T-helper 1 cell treated with Interleukin-12 subunit alpha and Interleukin-12 subunit beta and Interleukin-4 antibody, amounts not matched to agents 30 μg/mL and 1 μg/mL, for 36 hours (primary cell): ENCODE results near the gene MAGI2.

ENCODE experiments used
- H3K27ac Mint-ChIP-seq: one replicate; pipeline ENCODE4 v1.8.0; 2021; ENCODE audit warnings: mild to moderate bottlenecking, mixed read lengths
- H3K27me3 Mint-ChIP-seq: one replicate; pipeline ENCODE4 v1.8.0; 2021; ENCODE audit warnings: low read depth, mixed read lengths
- H3K36me3 Mint-ChIP-seq: one replicate; pipeline ENCODE4 v1.8.0; 2021; ENCODE audit warnings: low read depth, mixed read lengths
- H3K4me1 Mint-ChIP-seq: one replicate; pipeline ENCODE4 v1.8.0; 2021; ENCODE audit warnings: low read depth, mixed read lengths
- H3K4me3 Mint-ChIP-seq: one replicate; pipeline ENCODE4 v1.8.0; 2021; ENCODE audit warnings: mild to moderate bottlenecking, moderate library complexity, mixed read lengths
- H3K9me3 Mint-ChIP-seq: one replicate; pipeline ENCODE4 v1.8.0; 2021; ENCODE audit warnings: mixed read lengths

The MAGI2 gene

DNA sequence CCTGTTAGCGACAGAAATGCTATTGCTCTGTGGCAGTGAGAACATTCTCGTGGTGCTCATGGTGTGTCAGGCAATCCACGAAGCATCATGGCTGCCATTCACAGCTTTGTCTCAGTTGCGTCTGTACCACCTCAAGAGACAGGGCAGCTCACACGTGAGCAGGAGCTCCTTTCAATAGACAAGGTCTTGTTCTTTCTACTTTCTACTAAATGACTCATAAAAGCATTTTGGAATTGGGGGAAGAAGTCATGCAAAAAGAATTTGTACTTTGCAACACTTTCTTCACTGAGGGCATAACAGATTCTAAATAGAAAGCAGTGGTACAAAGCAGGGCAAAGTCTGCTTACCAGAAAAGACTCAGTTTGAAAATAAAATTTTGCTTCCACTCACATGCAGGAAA is 1016.3 kb downstream of the MAGI2 start:
- Mint-ChIP-seq H3K27me3 (no peaks in the 10 kb centered on the region), H3K36me3 (no peaks in the 10 kb centered on the region), H3K27ac (no peak overlapping the region), H3K4me1 (no peaks in the 10 kb centered on the region), H3K4me3 (no peak overlapping the region), H3K9me3 (no peaks in the 10 kb centered on the region)

DNA sequence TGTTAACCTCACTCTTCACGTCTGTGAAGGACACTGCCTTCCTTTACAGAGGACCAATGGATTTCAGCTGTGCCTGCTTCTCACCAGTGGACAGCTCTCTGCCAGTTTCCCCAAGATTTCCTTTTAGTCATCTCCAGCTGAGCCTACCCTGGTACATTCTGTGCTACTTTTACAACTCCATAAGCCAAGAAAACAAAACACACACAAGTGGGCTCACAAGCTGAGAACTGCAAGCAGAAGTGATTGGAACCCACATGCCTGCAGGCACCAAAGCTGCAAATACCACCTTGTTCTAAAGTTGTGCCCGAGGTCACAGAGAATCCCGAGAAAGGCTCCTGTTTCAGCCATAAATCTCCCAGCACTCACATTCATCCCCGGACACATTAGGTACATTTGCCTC is 1018.1 kb downstream of the MAGI2 start:
- Mint-ChIP-seq H3K4me1 (no peaks in the 10 kb centered on the region), H3K27ac (no peak overlapping the region), H3K4me3 (no peak overlapping the region), H3K27me3 (no peaks in the 10 kb centered on the region), H3K9me3 (no peaks in the 10 kb centered on the region), H3K36me3 (no peaks in the 10 kb centered on the region)

GRCh38 chr7:78434281-78434680 is 1019.2 kb downstream of the MAGI2 start:
- Mint-ChIP-seq H3K9me3 (no peaks in the 10 kb centered on the region), H3K36me3 (no peaks in the 10 kb centered on the region), H3K4me3 (no peak overlapping the region), H3K27ac (no peak overlapping the region), H3K27me3 (no peaks in the 10 kb centered on the region), H3K4me1 (no peaks in the 10 kb centered on the region)

DNA sequence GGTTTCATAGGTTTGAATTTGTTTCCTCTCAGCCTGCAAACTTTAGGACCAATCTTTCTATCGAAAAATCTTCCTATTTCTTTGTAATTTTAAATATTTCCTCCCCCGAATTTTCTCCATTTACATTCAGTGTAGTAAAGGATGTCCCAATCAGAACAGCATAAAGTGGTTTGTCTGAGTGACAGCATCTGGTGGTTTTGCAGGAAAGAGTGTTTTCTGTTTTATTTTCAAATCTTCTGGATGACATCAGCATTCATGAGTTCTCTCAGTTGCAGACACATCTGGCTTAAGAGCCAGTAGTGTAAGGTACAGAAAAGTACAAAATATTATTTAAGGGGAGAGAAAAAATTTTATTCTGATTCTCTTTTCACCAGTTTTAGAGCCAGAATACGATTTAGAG is 1020.0 kb downstream of the MAGI2 start:
- Mint-ChIP-seq H3K9me3 (no peaks in the 10 kb centered on the region), H3K36me3 (no peaks in the 10 kb centered on the region), H3K4me1 (no peaks in the 10 kb centered on the region), H3K4me3 (no peak overlapping the region), H3K27me3 (no peaks in the 10 kb centered on the region), H3K27ac (no peak overlapping the region)

GRCh38 chr7:78429878-78430277 is 1023.6 kb downstream of the MAGI2 start:
- Mint-ChIP-seq H3K4me3 (no peak overlapping the region), H3K27ac (no peak overlapping the region), H3K4me1 (no peaks in the 10 kb centered on the region), H3K36me3 (no peaks in the 10 kb centered on the region), H3K9me3 (no peaks in the 10 kb centered on the region), H3K27me3 (no peaks in the 10 kb centered on the region)

GRCh38 chr7:78427209-78427608 is 1026.3 kb downstream of the MAGI2 start:
- H3K27me3 Mint-ChIP-seq = no peaks in the 10 kb centered on the region
- H3K4me1 Mint-ChIP-seq = no peaks in the 10 kb centered on the region
- H3K9me3 Mint-ChIP-seq = no peaks in the 10 kb centered on the region
- H3K27ac Mint-ChIP-seq = no peak overlapping the region
- no peak overlapping the region for H3K4me3 Mint-ChIP-seq
- no peaks in the 10 kb centered on the region for H3K36me3 Mint-ChIP-seq

DNA sequence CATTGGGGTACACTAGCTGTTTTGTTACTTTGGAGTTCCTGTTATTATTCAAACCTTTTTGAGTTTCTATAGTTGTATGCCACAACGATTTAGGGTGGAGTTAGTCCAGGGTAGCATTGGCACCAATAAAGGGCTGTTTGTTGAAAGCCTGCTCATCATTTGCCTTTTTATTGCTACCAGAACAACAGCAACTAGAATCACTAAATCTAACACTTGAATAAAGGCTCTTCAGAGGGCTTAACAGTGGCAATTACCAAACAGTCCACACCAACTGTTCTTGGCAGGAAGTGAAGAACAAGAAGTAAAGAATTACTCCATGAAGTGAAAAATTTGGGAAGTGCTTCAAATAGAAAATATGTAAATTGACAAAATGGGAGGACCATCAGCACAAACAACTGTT is 1033.5 kb downstream of the MAGI2 start:
- no peaks in the 10 kb centered on the region for H3K36me3 Mint-ChIP-seq
- H3K4me1 Mint-ChIP-seq = no peaks in the 10 kb centered on the region
- no peaks in the 10 kb centered on the region for H3K27me3 Mint-ChIP-seq
- H3K27ac Mint-ChIP-seq = no peak overlapping the region
- H3K4me3 Mint-ChIP-seq = no peak overlapping the region
- no peaks in the 10 kb centered on the region for H3K9me3 Mint-ChIP-seq

DNA sequence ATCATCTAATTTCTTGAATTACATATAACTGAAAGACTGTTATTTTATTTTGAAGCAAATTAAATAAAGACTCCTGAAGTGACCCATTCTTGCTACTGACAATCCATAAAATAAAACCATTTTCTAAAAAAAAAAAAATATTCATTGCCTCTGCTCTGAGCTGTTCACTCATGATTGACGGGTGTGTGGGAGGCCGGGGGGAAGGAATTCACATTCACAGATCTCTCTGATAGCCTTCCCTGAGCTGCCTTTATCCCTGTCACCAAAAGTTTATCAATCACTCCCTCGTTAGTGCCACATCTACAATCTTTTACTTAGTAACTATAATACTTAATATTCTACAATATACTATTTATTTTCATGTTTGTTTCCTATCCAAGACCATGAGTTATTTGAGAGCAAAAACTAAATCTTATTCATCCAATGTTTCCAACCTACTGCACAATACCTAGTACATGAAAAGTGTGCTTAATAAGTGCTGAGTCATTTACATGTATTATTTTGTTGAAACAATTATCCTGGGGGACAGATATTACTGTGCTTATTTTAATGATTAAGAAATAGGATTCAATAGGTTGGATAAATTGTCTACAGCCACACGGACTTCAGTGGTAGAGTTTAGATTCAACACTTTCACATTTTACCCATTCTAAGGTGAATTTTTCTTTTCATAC is 1036.2 kb downstream of the MAGI2 start:
- H3K4me1 Mint-ChIP-seq = no peaks in the 10 kb centered on the region
- no peak overlapping the region for H3K4me3 Mint-ChIP-seq
- no peak overlapping the region for H3K27ac Mint-ChIP-seq
- no peaks in the 10 kb centered on the region for H3K36me3 Mint-ChIP-seq
- H3K27me3 Mint-ChIP-seq = no peaks in the 10 kb centered on the region
- no peaks in the 10 kb centered on the region for H3K9me3 Mint-ChIP-seq

DNA sequence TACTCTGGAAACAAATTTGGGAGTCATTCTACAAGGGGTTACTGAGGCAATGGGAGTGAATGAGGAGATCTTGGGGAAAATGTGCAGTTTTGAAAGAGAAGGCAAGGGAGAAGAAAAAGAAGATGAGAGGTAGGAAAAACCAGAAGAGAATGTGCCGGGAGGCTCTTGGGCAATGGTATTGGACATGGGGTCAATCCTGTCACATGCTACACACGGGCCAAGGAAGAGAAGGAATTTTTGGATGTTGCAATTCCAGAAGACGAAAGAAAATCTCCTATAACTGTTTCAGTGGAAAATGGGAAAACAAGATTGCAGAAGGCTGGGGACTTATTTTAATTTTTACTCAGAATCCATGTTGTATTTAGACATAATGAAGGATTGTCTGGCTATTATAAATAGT is 1039.9 kb downstream of the MAGI2 start:
- H3K4me3 Mint-ChIP-seq = no peak overlapping the region

DNA sequence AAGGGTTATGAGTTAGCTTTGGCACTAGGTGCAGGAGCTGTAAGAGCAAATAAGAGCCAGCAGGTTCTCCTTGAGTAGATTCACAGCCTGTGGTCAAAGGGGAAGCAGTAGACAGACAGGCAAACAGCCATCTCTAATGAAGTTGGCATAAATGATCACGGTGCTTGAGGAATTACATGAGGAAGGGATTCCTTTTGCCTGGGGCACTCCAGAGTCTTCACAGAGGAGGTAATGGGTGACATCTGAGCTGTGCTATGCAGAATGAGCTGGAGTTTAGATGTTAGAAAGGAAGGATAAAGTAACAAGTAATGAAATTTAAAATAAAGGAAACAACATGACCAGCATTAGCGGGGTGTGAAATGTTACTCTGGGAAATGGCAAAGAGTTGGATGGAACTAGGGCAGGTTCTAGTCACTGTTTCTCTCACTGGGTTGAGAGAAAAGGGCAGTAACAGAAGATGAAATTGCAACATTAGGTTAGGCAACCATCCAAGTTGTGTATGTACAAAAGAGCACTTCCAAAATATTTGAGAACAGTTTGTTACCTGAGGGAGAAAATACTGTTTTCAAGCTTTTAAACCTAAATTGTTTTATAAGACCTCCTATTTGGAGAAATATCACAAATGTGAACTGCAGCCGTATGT is 1041.1 kb downstream of the MAGI2 start:
- no peaks in the 10 kb centered on the region for H3K9me3 Mint-ChIP-seq
- H3K4me3 Mint-ChIP-seq = no peak overlapping the region
- no peaks in the 10 kb centered on the region for H3K4me1 Mint-ChIP-seq
- no peaks in the 10 kb centered on the region for H3K27me3 Mint-ChIP-seq
- no peaks in the 10 kb centered on the region for H3K36me3 Mint-ChIP-seq
- H3K27ac Mint-ChIP-seq = no peak overlapping the region

More for the DNA sequence above, 1039.9 kb downstream of the MAGI2 start:
- H3K9me3 Mint-ChIP-seq = no peaks in the 10 kb centered on the region
- H3K36me3 Mint-ChIP-seq = no peaks in the 10 kb centered on the region
- no peaks in the 10 kb centered on the region for H3K4me1 Mint-ChIP-seq
- H3K27me3 Mint-ChIP-seq = no peaks in the 10 kb centered on the region
- H3K27ac Mint-ChIP-seq = no peak overlapping the region

DNA sequence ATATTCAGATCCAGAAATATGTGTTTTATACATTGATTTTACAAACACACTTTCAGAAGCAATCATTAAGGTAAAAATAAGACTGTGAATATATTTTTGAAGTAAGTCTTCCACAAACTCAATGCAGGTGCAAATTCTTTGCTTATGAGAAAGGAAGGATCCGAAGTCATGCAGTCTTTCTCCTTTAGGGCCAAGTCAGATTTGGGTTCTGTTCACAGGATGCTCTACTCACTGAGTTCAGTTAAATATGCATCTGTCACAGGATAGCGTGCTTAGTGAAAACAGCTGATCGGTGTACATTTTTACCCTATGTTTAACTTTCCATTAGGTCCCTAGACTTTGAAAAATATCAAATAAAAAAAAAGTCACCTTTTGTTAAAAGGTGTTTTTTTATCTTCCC is 1046.4 kb downstream of the MAGI2 start:
- Mint-ChIP-seq H3K4me1 (no peaks in the 10 kb centered on the region), H3K4me3 (no peak overlapping the region), H3K27me3 (no peaks in the 10 kb centered on the region), H3K9me3 (no peaks in the 10 kb centered on the region), H3K36me3 (no peaks in the 10 kb centered on the region), H3K27ac (no peak overlapping the region)

DNA sequence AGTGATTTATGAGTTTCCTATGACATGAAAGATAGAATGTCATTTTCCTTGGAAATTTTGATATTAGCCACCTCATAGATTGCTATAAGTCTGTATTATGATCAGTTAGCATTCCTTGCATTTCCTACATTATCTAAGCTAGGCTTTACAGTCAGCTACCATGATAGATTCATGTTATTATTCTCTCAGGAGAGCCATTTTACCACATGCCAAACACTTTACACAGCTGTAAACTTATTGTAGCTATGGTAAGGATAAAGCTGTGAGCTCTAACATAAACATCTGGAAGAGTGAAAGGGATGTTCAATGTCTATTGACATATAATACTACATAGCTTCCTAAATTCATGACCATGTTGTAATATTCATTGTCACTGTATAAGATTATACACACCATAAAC is 1046.9 kb downstream of the MAGI2 start:
- no peaks in the 10 kb centered on the region for H3K36me3 Mint-ChIP-seq
- no peak overlapping the region for H3K27ac Mint-ChIP-seq
- H3K4me3 Mint-ChIP-seq = no peak overlapping the region
- no peaks in the 10 kb centered on the region for H3K9me3 Mint-ChIP-seq
- H3K27me3 Mint-ChIP-seq = no peaks in the 10 kb centered on the region
- H3K4me1 Mint-ChIP-seq = no peaks in the 10 kb centered on the region

- Mint-ChIP-seq H3K9me3 (no peaks in the 10 kb centered on the region), H3K4me1 (no peaks in the 10 kb centered on the region), H3K27ac (no peak overlapping the region), H3K27me3 (no peaks in the 10 kb centered on the region), H3K4me3 (no peak overlapping the region), H3K36me3 (no peaks in the 10 kb centered on the region)
Observed at GRCh38 chr7:78402096-78402495, 1051.4 kb downstream of the MAGI2 start.

DNA sequence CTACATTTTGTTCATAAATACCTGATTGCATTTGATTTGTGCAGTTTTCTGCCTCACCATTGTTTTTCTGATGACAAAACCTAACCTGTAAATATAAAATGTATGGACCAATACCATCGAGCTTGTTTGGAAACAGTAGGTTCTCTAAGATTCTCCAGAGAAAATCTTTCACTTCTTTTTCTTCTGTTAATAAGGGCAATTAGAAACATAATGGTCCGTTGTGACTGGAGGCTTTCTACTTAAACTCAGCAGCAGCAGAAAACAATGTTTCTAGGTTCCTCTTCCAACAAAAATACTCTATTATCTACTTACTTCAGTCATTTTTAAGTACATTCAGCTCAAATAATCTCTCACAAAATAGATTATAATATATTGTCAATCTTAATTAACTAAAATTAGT is 1053.4 kb downstream of the MAGI2 start:
- no peak overlapping the region for H3K4me3 Mint-ChIP-seq
- no peaks in the 10 kb centered on the region for H3K27me3 Mint-ChIP-seq
- H3K9me3 Mint-ChIP-seq = no peaks in the 10 kb centered on the region
- H3K4me1 Mint-ChIP-seq = no peaks in the 10 kb centered on the region
- H3K36me3 Mint-ChIP-seq = no peaks in the 10 kb centered on the region
- no peak overlapping the region for H3K27ac Mint-ChIP-seq

DNA sequence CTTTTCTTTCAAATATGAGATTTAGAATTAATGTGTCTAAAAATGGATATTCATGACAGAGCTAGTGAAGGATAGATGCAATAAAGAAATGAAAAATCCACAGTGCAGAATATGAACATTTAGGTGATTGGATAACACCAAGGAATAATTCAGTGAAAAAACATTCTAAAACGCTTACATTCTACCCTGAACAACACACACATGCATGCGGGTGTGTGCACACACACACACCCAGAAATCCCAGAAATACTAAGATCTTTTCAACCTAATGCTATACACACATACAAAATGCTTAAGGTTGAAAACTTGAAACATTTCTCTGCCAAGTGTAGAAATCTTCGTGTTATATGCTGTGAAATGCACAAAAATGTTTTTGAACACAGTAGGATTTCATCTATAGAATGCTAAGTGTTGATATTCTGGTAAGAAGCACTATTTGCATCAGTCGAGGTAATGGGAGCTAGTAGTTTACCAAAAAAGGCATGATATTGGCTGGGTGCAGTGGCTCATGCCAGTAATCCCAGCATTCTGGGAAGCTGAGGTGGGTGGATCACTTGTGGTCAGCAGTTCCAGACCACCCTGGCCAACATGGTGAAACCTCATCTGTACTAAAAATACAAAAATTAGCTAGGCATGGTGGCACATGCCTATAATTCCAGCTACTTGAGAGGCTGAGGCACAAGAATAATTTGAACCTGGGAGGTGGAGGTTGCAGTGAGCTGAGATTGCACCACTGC is 1054.3 kb downstream of the MAGI2 start:
- Mint-ChIP-seq H3K9me3 (no peaks in the 10 kb centered on the region), H3K4me1 (no peaks in the 10 kb centered on the region), H3K27ac (no peak overlapping the region), H3K27me3 (no peaks in the 10 kb centered on the region), H3K36me3 (no peaks in the 10 kb centered on the region), H3K4me3 (no peak overlapping the region)
